SU-DHL-6 (cell line): ENCODE measurements around the gene LSP1.

Experiments used
- H2AFZ ChIP-seq: fragments of 200-600 bp; sonication (generic); 2 replicates; pipeline ENCODE4 v1.6.1; 2014; ENCODE audit warnings: low read depth, mild to moderate bottlenecking, moderate library complexity, mixed read lengths, antibody characterized with exemption, low read length; ENCODE audit not compliant: severe bottlenecking
- H3F3A ChIP-seq: fragments of 200-600 bp; shearing (Covaris generic); 2 replicates; pipeline ENCODE4 v1.6.0; 2016; ENCODE audit warnings: antibody characterized with exemption, mild to moderate bottlenecking; ENCODE audit not compliant: insufficient read depth
- H3K27ac ChIP-seq: fragments of 200-600 bp; sonication (generic); 2 replicates; pipeline ENCODE4 v1.5.1; 2016; ENCODE audit warnings: low read depth, mild to moderate bottlenecking, low read length, moderate library complexity, mixed read lengths
- H3K27me3 ChIP-seq: fragments of 200-600 bp; sonication (generic), shearing (Covaris generic); 2 replicates; pipeline ENCODE4 v1.6.0; 2014; ENCODE audit warnings: mild to moderate bottlenecking, low read length
- H3K36me3 ChIP-seq: fragments of 200-600 bp; sonication (generic); 2 replicates; pipeline ENCODE4 v1.6.1; 2014; ENCODE audit warnings: mild to moderate bottlenecking, low read length, mixed read lengths
- H3K4me2 ChIP-seq: fragments of 300-600, 200-600 bp; shearing (Covaris generic), sonication (generic); 2 replicates; pipeline ENCODE4 v1.6.0; 2014; ENCODE audit warnings: low read length, low read depth, mild to moderate bottlenecking; ENCODE audit not compliant: poor library complexity, severe bottlenecking
- H3K4me3 ChIP-seq: fragments of 200-600 bp; sonication (generic); 2 replicates; pipeline ENCODE4 v1.5.1; 2014; ENCODE audit warnings: antibody characterized with exemption, low read length, mild to moderate bottlenecking, mixed read lengths; ENCODE audit not compliant: insufficient read depth, poor library complexity, severe bottlenecking
- H3K79me2 ChIP-seq: fragments of 200-600 bp; sonication (generic); 2 replicates; pipeline ENCODE4 v1.6.1; 2014; ENCODE audit warnings: mild to moderate bottlenecking, low read length, moderate library complexity; ENCODE audit not compliant: insufficient read depth
- H3K9ac ChIP-seq: fragments of 200-600 bp; sonication (generic); 2 replicates; pipeline ENCODE4 v1.7.0; 2014; ENCODE audit warnings: mild to moderate bottlenecking, low read length
- H3K9me2 ChIP-seq: fragments of 200-600 bp; sonication (generic); replicated peaks from 2 replicates; pipeline ENCODE4 v1.6.1; 2014; ENCODE audit warnings: low read length; ENCODE audit not compliant: insufficient read depth
- H3K9me3 ChIP-seq: fragments of 200-600 bp; sonication (generic); 2 replicates; pipeline ENCODE4 v1.6.1; 2014; ENCODE audit warnings: low read length, mixed read lengths; ENCODE audit not compliant: insufficient read depth
- H4K20me1 ChIP-seq: fragments of 200-600 bp; sonication (generic); 2 replicates; pipeline ENCODE4 v1.6.1; 2014; ENCODE audit warnings: low read depth, mild to moderate bottlenecking, antibody characterized with exemption, low read length, moderate library complexity, mixed read lengths
- EZH2phosphoT487 ChIP-seq: fragments of 200-600 bp; sonication (generic), shearing (Covaris generic); conservative IDR thresholded peaks from 2 replicates; pipeline ENCODE4 v1.6.1; 2018; ENCODE audit warnings: mild to moderate bottlenecking, antibody characterized with exemption, low read length, moderate library complexity, mixed read lengths
- TF ChIP-seq, protein P1 (sequence below): fragments of 200-600 bp; sonication (generic); IDR thresholded peaks from one replicate; pipeline ENCODE4 v1.5.1; 2017; ENCODE audit warnings: antibody characterized with exemption, mild to moderate bottlenecking, low read length, moderate library complexity; ENCODE audit not compliant: insufficient read depth, poor library complexity, severe bottlenecking

Gene LSP1

DNA sequence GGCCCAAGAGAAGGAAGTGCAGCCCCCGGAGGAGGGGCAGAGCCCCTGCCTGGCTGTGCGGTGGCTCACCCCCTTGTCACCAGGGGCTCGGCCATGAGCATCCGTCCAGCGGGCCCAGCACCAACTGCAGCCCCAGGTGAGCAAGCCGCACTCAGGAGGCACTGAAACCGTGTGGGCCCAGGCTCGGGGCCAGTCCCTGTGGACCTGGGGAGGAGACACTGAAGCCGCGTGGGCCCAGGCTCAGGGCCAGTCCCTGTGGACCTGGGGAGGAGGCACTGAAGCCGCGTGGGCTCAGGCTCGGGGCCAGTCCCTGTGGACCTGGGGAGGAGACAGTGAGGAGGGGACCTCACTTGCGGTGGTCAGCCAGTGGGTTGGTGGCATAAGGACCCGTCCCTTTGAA lies 13.9 kb downstream of the LSP1 start:
- no peaks in the 10 kb centered on the region for H3K9me2 ChIP-seq
- H3K27ac ChIP-seq, result no peak overlapping the region
- no peaks in the 10 kb centered on the region for H3F3A ChIP-seq
- H3K4me2 ChIP-seq, result no peak overlapping the region
- no peaks in the 10 kb centered on the region for H3K9me3 ChIP-seq
- H3K4me3 ChIP-seq, result no peak overlapping the region
- H3K79me2 ChIP-seq, result no peaks in the 10 kb centered on the region
- TF ChIP-seq, protein P1, sequence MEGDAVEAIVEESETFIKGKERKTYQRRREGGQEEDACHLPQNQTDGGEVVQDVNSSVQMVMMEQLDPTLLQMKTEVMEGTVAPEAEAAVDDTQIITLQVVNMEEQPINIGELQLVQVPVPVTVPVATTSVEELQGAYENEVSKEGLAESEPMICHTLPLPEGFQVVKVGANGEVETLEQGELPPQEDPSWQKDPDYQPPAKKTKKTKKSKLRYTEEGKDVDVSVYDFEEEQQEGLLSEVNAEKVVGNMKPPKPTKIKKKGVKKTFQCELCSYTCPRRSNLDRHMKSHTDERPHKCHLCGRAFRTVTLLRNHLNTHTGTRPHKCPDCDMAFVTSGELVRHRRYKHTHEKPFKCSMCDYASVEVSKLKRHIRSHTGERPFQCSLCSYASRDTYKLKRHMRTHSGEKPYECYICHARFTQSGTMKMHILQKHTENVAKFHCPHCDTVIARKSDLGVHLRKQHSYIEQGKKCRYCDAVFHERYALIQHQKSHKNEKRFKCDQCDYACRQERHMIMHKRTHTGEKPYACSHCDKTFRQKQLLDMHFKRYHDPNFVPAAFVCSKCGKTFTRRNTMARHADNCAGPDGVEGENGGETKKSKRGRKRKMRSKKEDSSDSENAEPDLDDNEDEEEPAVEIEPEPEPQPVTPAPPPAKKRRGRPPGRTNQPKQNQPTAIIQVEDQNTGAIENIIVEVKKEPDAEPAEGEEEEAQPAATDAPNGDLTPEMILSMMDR, result no peak
- TF ChIP-seq EZH2phosphoT487, result no peak
- peaks cover 5% of the 10 kb centered on the region; the same call in 1 of the 2 replicates for H4K20me1 ChIP-seq
- H2AFZ ChIP-seq, result no peak overlapping the region
- no peaks in the 10 kb centered on the region for H3K27me3 ChIP-seq
- H3K36me3 ChIP-seq, result no peaks in the 10 kb centered on the region
- no peak overlapping the region for H3K9ac ChIP-seq

DNA sequence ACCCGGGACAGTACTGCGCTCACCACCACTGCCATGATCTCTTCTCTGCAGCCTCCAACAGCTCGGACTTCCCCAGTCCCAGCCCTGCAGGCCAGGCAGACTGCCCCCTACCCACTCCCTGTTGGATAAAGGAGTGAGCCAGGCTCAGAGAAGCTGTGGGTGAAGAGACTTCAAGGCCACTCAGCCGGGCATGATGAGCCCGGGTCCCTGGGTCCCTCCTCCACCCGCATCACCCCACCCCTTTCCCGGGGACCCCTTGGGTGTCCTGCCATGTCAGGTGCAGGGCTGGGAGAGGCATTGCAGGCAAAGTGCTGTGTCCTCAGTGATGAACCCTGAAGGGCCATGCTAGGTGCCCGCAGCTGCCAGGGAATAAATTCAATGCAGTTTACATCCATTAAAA lies 14.5 kb downstream of the LSP1 start:
- TF ChIP-seq EZH2phosphoT487, result no peak
- TF ChIP-seq, protein P1, result no peak
- Histone ChIP-seq H3K9me2 (no peaks in the 10 kb centered on the region), H3K9ac (no peak overlapping the region), H3K4me3 (no peak overlapping the region), H3K36me3 (no peaks in the 10 kb centered on the region), H3F3A (no peaks in the 10 kb centered on the region), H4K20me1 (no peaks in the 10 kb centered on the region; the same call in 1 of the 2 replicates), H3K9me3 (no peaks in the 10 kb centered on the region), H3K4me2 (no peak overlapping the region), H2AFZ (no peak overlapping the region), H3K27ac (no peak overlapping the region), H3K27me3 (no peaks in the 10 kb centered on the region), H3K79me2 (no peaks in the 10 kb centered on the region)

DNA sequence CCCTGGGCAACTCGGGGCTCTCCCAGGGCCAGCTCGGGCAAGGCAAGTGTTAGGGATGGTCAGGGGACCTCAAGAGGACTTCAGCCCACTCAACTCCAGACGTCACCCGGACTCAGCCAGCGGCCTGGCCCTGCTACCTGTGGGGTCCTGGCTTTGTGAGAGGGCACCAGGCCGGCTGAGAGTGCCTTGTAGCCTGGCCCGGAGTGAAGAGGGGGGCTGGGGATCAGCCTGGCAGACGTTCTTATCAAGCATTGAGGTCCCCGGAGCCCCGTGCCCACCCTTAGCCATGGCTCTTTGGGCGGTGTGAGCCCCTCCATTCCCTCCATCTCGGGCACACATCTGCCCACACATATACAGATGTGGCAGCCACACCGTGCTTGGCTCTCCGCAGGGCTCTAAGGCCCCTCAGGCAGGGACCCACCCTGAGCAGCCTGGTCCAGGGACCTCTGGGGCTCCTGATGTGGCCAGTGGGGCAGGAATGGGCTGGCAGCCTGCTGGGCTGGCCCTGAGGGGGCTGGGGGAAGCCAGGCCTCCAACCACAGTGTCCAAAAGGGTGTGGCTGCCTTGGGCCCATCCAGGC lies 15.3 kb downstream of the LSP1 start:
- H3K9ac ChIP-seq, result no peak overlapping the region
- no peaks in the 10 kb centered on the region for H3K36me3 ChIP-seq
- no peaks in the 10 kb centered on the region for H3K27me3 ChIP-seq
- no peaks in the 10 kb centered on the region; the same call in 1 of the 2 replicates for H4K20me1 ChIP-seq
- H3K79me2 ChIP-seq, result no peaks in the 10 kb centered on the region
- H3K4me3 ChIP-seq, result no peak overlapping the region
- H3K9me3 ChIP-seq, result no peaks in the 10 kb centered on the region
- no peak overlapping the region for H3K4me2 ChIP-seq
- no peak overlapping the region for H2AFZ ChIP-seq
- no peaks in the 10 kb centered on the region for H3F3A ChIP-seq
- no peak overlapping the region for H3K27ac ChIP-seq
- TF ChIP-seq EZH2phosphoT487, result no peak
- H3K9me2 ChIP-seq, result no peaks in the 10 kb centered on the region

DNA sequence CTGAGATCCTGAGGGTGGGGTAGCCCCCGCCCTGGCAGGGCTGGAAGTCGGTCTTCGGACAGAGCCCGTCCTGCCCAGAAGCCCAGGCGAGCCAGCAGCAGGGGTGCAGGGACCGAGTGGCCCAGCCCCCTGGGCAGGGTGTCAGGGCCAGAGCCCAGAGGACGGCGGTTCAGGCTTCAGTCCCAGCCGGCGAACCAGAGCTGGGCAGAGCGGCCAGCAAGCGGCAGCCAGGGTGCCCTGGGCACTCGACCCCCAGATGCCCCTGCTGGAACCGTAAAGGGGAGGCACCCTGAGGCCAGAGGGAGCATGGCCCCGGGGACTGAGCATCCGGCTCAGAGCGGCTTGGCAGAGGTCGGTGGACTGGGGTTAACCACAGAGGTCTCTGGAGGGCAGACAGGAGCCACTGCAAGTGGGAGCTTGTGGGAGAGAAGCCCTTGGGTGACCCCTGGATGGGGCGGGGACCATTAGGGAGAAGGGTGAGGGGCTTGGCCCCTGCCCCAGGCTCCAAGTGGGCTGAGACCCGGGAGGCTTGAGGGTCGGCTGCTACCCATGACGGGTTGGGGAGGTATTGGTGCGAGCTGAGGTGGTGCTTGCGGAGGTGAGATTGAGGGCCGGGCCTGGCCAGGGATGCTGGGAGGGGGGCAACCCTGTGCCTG lies 15.9 kb downstream of the LSP1 start:
- Histone ChIP-seq H3K36me3 (no peaks in the 10 kb centered on the region), H3K9me3 (no peaks in the 10 kb centered on the region), H3K9me2 (no peaks in the 10 kb centered on the region), H4K20me1 (no peaks in the 10 kb centered on the region; the same call in 1 of the 2 replicates), H3K27ac (no peak overlapping the region), H3K79me2 (no peaks in the 10 kb centered on the region), H3K9ac (no peak overlapping the region), H3K4me3 (no peak overlapping the region), H3F3A (no peaks in the 10 kb centered on the region), H3K4me2 (no peak overlapping the region), H3K27me3 (no peaks in the 10 kb centered on the region), H2AFZ (no peak overlapping the region)
- TF ChIP-seq, protein P1, result no peak
- no peak for TF ChIP-seq EZH2phosphoT487
